IMR-90 (cell line): ENCODE data around the gene HDHD3. TPM values are rescaled to one million over a fixed set of nuclear protein-coding genes. Genes with fewer than 3 reads are reported as not detected.

Experiments
- ATAC-seq: fragments of 200-7000 bp; cut with Tn5 transposase; 2 replicates; pipeline ENCODE4 v1.9.1; 2020; ENCODE audit warnings: low read depth, mild to moderate bottlenecking, moderate library complexity
- BruUV-seq: library from RNA; stranded (reverse); fragments of 400-500 nt; replicated peaks from 2 replicates; lab custom pipeline; 2021; lab: Mats Ljungman, UMichigan
- CTCF ChIA-PET: fragments of 300-600 bp; formaldehyde crosslinking; extraction: SDS; loops from one replicate; lab custom pipeline; 2021; ENCODE audit warnings: antibody characterized with exemption; lab: Yijun Ruan, JAX
- POLR2A ChIA-PET: fragments of 300-600 bp; sonication (Branson Sonifier 250); formaldehyde crosslinking; loops from one replicate; lab custom pipeline; 2022; ENCODE audit warnings: antibody characterized with exemption; ENCODE audit not compliant: unreplicated experiment; lab: Charles Lee
- DNase-seq: peaks from one replicate; pipeline ENCODE4 v3.0.0; 2013
- H2AFZ ChIP-seq: replicated peaks from 2 replicates; pipeline ENCODE3; 2013; ENCODE audit warnings: low read length, mild to moderate bottlenecking; ENCODE audit not compliant: poor library complexity
- H2AK5ac ChIP-seq: 2 replicates; pipeline ENCODE4 v1.6.1; 2013; ENCODE audit warnings: low read depth, low read length, inconsistent platforms
- H2AK9ac ChIP-seq: replicated peaks from 2 replicates; pipeline ENCODE3; 2013; ENCODE audit warnings: mild to moderate bottlenecking, low read depth, low read length, moderate library complexity; ENCODE audit not compliant: poor library complexity
- H2BK120ac ChIP-seq: 2 replicates; pipeline ENCODE4 v1.6.1; 2013; ENCODE audit warnings: low read depth, low read length, inconsistent platforms
- H2BK15ac ChIP-seq: 3 replicates; pipeline ENCODE4 v1.6.1; 2013; ENCODE audit warnings: low read depth, low read length, inconsistent platforms
- H2BK20ac ChIP-seq: 2 replicates; pipeline ENCODE4 v1.6.1; 2013; ENCODE audit warnings: low read depth, mild to moderate bottlenecking, inconsistent platforms, low read length, moderate library complexity
- H2BK5ac ChIP-seq: 2 replicates; pipeline ENCODE4 v1.6.1; 2013; ENCODE audit warnings: mild to moderate bottlenecking, low read depth, low read length, inconsistent platforms; ENCODE audit not compliant: poor library complexity, severe bottlenecking
- H3K14ac ChIP-seq: replicated peaks from 2 replicates; pipeline ENCODE4 v1.6.1; 2013; ENCODE audit warnings: low read depth, low read length, inconsistent platforms
- H3K18ac ChIP-seq: 2 replicates; pipeline ENCODE4 v1.6.1; 2013; ENCODE audit warnings: low read depth, low read length, control low read depth
- H3K23ac ChIP-seq: 2 replicates; pipeline ENCODE4 v1.6.1; 2013; ENCODE audit warnings: low read depth, low read length, inconsistent platforms
- H3K27ac ChIP-seq: 2 replicates; pipeline ENCODE4 v1.5.1; 2013; ENCODE audit warnings: mild to moderate bottlenecking, control low read depth, low read length; ENCODE audit not compliant: insufficient read depth
- H3K27me3 ChIP-seq: 2 replicates; pipeline ENCODE4 v1.6.1; 2013; ENCODE audit warnings: low read length; ENCODE audit not compliant: control insufficient read depth, insufficient read depth
- H3K36me3 ChIP-seq: 2 replicates; pipeline ENCODE4 v1.6.1; 2013; ENCODE audit warnings: low read length, mixed read lengths; ENCODE audit not compliant: control insufficient read depth, insufficient read depth
- H3K4ac ChIP-seq: 2 replicates; pipeline ENCODE4 v1.6.1; 2013; ENCODE audit warnings: low read depth, low read length, inconsistent platforms
- H3K4me1 ChIP-seq: 2 replicates; pipeline ENCODE4 v1.6.1; 2013; ENCODE audit warnings: low read length, mixed read lengths; ENCODE audit not compliant: control insufficient read depth, insufficient read depth
- H3K4me2 ChIP-seq: 2 replicates; pipeline ENCODE4 v1.6.1; 2013; ENCODE audit warnings: low read depth, mild to moderate bottlenecking, control low read depth, low read length, moderate library complexity
- H3K4me3 ChIP-seq: 2 replicates; pipeline ENCODE4 v1.5.1; 2013; ENCODE audit warnings: low read depth, mild to moderate bottlenecking, control low read depth, low read length, moderate library complexity; ENCODE audit not compliant: insufficient read depth
- H3K56ac ChIP-seq: 2 replicates; pipeline ENCODE4 v1.6.1; 2013; ENCODE audit warnings: low read length, inconsistent platforms; ENCODE audit not compliant: insufficient read depth; ENCODE audit errors: extremely low read depth
- H3K79me1 ChIP-seq, 2 experiments: 2 replicates each; pipeline ENCODE4 v1.6.1; 2013; ENCODE audit warnings: low read length in 2 of 2, inconsistent platforms in 1 of 2, low read depth in 1 of 2
- H3K9ac ChIP-seq: 2 replicates; pipeline ENCODE4 v1.6.1; 2013; ENCODE audit warnings: low read depth, low read length, control low read depth
- H3K9me1 ChIP-seq: 2 replicates; pipeline ENCODE4 v1.6.1; 2013; ENCODE audit warnings: low read length, inconsistent platforms; ENCODE audit not compliant: insufficient read depth
- H3K9me3 ChIP-seq: 2 replicates; pipeline ENCODE4 v1.6.1; 2013; ENCODE audit warnings: low read length; ENCODE audit not compliant: control insufficient read depth, insufficient read depth
- H4K20me1 ChIP-seq: 2 replicates; pipeline ENCODE4 v1.6.1; 2013; ENCODE audit warnings: low read length, inconsistent platforms; ENCODE audit not compliant: insufficient read depth
- H4K5ac ChIP-seq: 2 replicates; pipeline ENCODE4 v1.6.1; 2013; ENCODE audit warnings: mild to moderate bottlenecking, low read depth, low read length, control low read depth
- H4K8ac ChIP-seq, 2 experiments: 2 replicates each; pipeline ENCODE4 v1.6.1; 2013; ENCODE audit warnings: low read depth in 2 of 2, low read length in 2 of 2, control low read depth in 1 of 2, inconsistent platforms in 1 of 2
- H4K91ac ChIP-seq: 2 replicates; pipeline ENCODE4 v1.6.1; 2013; ENCODE audit warnings: low read depth, low read length, inconsistent platforms; ENCODE audit not compliant: insufficient read depth
- CEBPB ChIP-seq: IDR thresholded peaks from 2 replicates; pipeline ENCODE4 v1.6.1; 2012; ENCODE audit warnings: low read depth, low read length, improper control_type of control experiment
- CHD1 ChIP-seq: IDR thresholded peaks from 2 replicates; pipeline ENCODE4 v1.6.1; 2012; ENCODE audit warnings: low read depth, low read length, improper control_type of control experiment
- FOS ChIP-seq: fragments of 150-350 bp; IDR thresholded peaks from 2 replicates; pipeline ENCODE4 v1.6.1; 2016; ENCODE audit warnings: low read depth, low read length
- MAFK ChIP-seq: IDR thresholded peaks from 2 replicates; pipeline ENCODE4 v1.6.1; 2012; ENCODE audit warnings: low read depth, low read length, improper control_type of control experiment
- MAZ ChIP-seq: IDR thresholded peaks from 2 replicates; pipeline ENCODE4 v1.6.1; 2012; ENCODE audit warnings: low read depth, mild to moderate bottlenecking, low read length, improper control_type of control experiment, moderate library complexity, borderline replicate concordance
- MXI1 ChIP-seq: IDR thresholded peaks from 2 replicates; pipeline ENCODE4 v1.6.1; 2012; ENCODE audit warnings: low read depth, mild to moderate bottlenecking, low read length, moderate library complexity, borderline replicate concordance
- NFE2L2 ChIP-seq: fragments of 150-350 bp; IDR thresholded peaks from 2 replicates; pipeline ENCODE4 v1.6.1; 2016; ENCODE audit warnings: low read depth, mild to moderate bottlenecking, low read length
- POLR2A ChIP-seq: IDR thresholded peaks from 2 replicates; pipeline ENCODE4 v1.6.1; 2012; ENCODE audit warnings: mild to moderate bottlenecking, low read depth, low read length
- RAD21 ChIP-seq: IDR thresholded peaks from 2 replicates; pipeline ENCODE4 v1.6.1; 2012; ENCODE audit warnings: low read length, improper control_type of control experiment
- RFX5 ChIP-seq: IDR thresholded peaks from 2 replicates; pipeline ENCODE4 v1.8.0; 2012; ENCODE audit warnings: low read depth, mild to moderate bottlenecking, low read length, moderate library complexity
- SMC3 ChIP-seq: fragments of 150-350 bp; IDR thresholded peaks from 2 replicates; pipeline ENCODE4 v1.6.1; 2016; ENCODE audit warnings: low read depth, mild to moderate bottlenecking, antibody characterized with exemption, low read length, moderate library complexity
- WGBS, 2 experiments: methylation state at CpG; one replicate each; pipeline versions ENCODE4 v1.1.5 to v1.1.7; 2013; ENCODE audit warnings: missing lambda C conversion rate in 2 of 2; ENCODE audit not compliant: insufficient read length in 1 of 2; ENCODE audit errors: extremely low coverage in 2 of 2; 5-methylcytosine and 5-hydroxymethylcytosine counted together
- dilution Hi-C: fragments of 300-500 bp; cut with HindIII; formaldehyde crosslinking; loops from one replicate; pipeline ENCODE4 v1.14.3; 2018; ENCODE audit warnings: low sequenced_read_pairs; ENCODE audit not compliant: unreplicated experiment
- in situ Hi-C: fragments of 300-500 bp; cut with MboI; formaldehyde crosslinking; loops from 3 replicates; pipeline ENCODE4 v1.14.3; 2019; ENCODE audit warnings: low sequenced_read_pairs, inconsistent platforms, mixed read lengths
- intact Hi-C: fragments of 100-400 bp; cut with micrococcal nuclease; formaldehyde crosslinking; loops from 2 replicates; pipeline ENCODE4 v1.10.0; 2022
- polyA plus RNA-seq, 3 experiments: library from polyadenylated mRNA; depleted of rRNA; stranded (reverse); fragments of >200 nt; gene quantifications; 2 replicates each; pipeline ENCODE4 v1.2.3, GENCODE V29; 2012; ENCODE audit warnings: low replicate concordance in 1 of 3
- total RNA-seq: library from RNA; depleted of rRNA; stranded (reverse); fragments of >200 nt; gene quantifications from 2 replicates; pipeline ENCODE4 v1.2.3, GENCODE V29; 2012
- TF ChIP-seq, protein P1 (sequence below): fragments of 150-350 bp; IDR thresholded peaks from 2 replicates; pipeline ENCODE4 v1.6.1; 2017; ENCODE audit warnings: mild to moderate bottlenecking, antibody characterized with exemption, low read length, low read depth

Gene HDHD3
- total and polyA plus RNA-seq, 2 of the 4 experiments (the other 2 are of a cell fraction): 7.0 to 8.6 TPM

DNA sequence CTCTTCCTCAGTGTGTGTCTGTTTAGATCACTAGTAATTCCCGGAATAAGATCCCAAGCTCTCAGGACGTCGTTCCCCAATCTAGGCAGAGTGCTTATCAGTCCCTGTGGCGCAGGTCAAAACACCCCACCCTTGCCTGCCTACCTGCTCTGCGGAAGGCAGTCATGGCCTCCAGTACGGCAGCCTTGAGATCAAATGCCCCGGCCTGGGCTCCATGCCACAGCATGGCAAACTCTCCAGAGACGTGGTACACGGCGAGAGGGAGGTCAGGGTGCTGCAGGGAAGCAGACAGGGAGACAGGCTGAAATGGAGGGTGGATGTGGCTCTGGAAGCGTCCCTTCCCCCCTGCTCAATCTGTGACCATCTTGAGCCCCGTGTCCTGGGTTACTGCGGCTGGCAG, 12.0 kb upstream of the HDHD3 start:
- Histone ChIP-seq H4K20me1 (no peaks in the 10 kb centered on the region), H2AK9ac (no peak overlapping the region), H2AK5ac (no peak overlapping the region), H3K27ac (no peak overlapping the region), H4K5ac (no peak overlapping the region), H2BK5ac (no peak overlapping the region), H3K9me3 (no peaks in the 10 kb centered on the region), H3K4me2 (no peak overlapping the region), H3K23ac (no peak overlapping the region), H3K9ac (no peak overlapping the region), H2BK120ac (no peak overlapping the region), H3K4ac (no peak overlapping the region), H2BK20ac (no peak overlapping the region), H3K36me3 (peaks cover 49% of the 10 kb centered on the region), H3K56ac (no peak overlapping the region), H2BK15ac (no peak overlapping the region), H3K4me1 (no peaks in the 10 kb centered on the region), H4K91ac (no peak overlapping the region), H3K4me3 (no peak overlapping the region), H3K18ac (no peak overlapping the region), H3K9me1 (peaks cover 3% of the 10 kb centered on the region; the same call in 1 of the 2 replicates), H2AFZ (no peak overlapping the region), H3K79me1 (no peaks in the 10 kb centered on the region), H4K8ac (no peak overlapping the region), H3K27me3 (no peaks in the 10 kb centered on the region), H3K14ac (no peak overlapping the region)
- no TSS peak for BruUV-seq
- in situ Hi-C loops (no loop called here), intact Hi-C loops (no loop called here), dilution Hi-C loops (no loop called here)
- TF ChIP-seq CHD1 (no peak), FOS (no peak), CEBPB (no peak), RAD21 (no peak), RFX5 (no peak), MAFK (no peak), SMC3 (no peak), MAZ (no peak), POLR2A (no peak), NFE2L2 (no peak), MXI1 (no peak)
- TF ChIP-seq, protein P1, sequence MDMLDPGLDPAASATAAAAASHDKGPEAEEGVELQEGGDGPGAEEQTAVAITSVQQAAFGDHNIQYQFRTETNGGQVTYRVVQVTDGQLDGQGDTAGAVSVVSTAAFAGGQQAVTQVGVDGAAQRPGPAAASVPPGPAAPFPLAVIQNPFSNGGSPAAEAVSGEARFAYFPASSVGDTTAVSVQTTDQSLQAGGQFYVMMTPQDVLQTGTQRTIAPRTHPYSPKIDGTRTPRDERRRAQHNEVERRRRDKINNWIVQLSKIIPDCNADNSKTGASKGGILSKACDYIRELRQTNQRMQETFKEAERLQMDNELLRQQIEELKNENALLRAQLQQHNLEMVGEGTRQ: no peak
- DNase-seq (no peak), ATAC-seq (no peak)
- POLR2A ChIA-PET: no interaction called here
- 95% methylated on average over 7 of the region's 13 CpGs; no CpG with 5 or more reads in 1 of the 2 experiments for whole genome bisulfite sequencing, 2 experiments
- CTCF ChIA-PET: no interaction called here
